Measurements from ENCODE around the gene TEX50.
"Not testable (repeated sequence)": the region's sequence is repeated elsewhere in the genome, so short reads cannot be mapped to it uniquely, and the experiment has no call there.

Gene TEX50

DNA sequence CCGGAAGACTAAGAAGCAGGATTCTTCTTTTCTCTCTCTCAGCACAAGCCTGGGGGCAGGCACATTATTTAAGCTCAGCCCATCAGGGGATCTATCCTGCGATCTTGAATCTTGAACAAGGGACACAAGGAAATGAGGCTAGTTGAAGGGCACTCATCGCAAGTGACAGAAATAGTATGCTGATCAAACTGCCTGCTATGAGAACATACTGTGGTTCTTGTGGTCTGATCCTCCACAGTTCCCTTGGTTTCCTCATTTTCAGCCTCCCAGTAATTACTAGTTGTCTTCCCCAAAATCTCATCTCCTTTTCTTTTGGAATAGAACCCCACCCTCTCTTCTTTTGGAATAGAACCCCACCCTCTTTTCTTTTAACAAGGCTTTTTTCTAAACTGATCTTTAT, 28.0 kb downstream of the TEX50 start:
- DNase-seq = no peak

GRCh38 chr1:173666646-173667045, 31.5 kb downstream of the TEX50 start:
- no peak for DNase-seq

DNA sequence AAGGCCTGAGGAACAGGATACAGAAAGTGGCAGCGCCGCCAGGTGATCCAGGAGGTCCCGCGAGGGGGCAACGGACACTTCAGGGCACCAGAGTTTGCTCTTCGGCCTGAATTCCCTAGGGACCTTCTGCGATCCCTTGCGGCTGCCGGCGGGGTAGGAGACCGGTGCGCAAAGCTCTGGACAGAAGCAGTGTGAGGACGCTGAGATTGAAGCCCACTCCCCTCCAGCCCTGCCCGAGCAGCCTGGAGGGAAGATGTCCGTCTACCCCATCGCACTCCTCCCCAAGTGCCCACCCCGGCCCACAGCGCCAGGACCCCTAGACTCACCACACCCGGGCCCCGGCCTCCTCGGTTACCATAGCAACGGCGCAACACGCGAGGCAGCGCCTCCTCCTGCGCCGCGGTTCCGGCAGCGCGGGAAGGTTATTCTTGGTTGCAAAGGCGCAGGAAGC, 34.4 kb downstream of the TEX50 start, which contains the start of gene ANKRD45:
Gene ANKRD45, minus strand, starts transcription at position 361 of the 451 bp plus-strand sequence. CDS start 10,433 bp downstream, outside the sequence.
- DNase-seq = peak in 1 of 5 donors; percentile 2

- not testable (repeated sequence) for DNase-seq
These were observed 39.4 kb downstream of the TEX50 start for GRCh38 chr1:173674496-173674895.

DNA sequence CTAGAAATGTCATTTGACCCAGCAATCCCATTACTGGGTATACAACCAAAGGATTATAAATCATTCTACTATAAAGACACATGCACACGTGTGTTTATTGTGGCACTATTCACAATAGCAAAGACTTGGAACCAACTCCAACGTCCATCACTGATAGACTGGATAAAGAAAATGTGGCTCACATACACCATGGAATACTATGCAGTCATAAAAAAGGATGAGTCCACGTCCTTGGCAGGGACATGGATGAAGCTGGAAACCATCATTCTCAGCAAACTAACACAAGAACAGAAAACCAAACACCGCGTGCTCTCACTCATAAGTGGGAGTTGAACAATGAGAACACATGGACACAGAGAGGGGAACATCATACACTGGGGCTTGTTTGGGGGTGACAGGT, 45.0 kb downstream of the TEX50 start:
- DNase-seq = not testable (repeated sequence)

- DNase-seq = no peak
These were observed 47.0 kb downstream of the TEX50 start for GRCh38 chr1:173682184-173682583.

- DNase-seq = not testable (repeated sequence)
These were observed 48.7 kb downstream of the TEX50 start for GRCh38 chr1:173683838-173684237.

GRCh38 chr1:173685121-173685520, 50.0 kb downstream of the TEX50 start:
- not testable (repeated sequence) for DNase-seq

Data from T-helper 1 cell (primary cell).